WTC11 (cell line): ENCODE results near the gene ATMIN. TPM values are rescaled to one million over a fixed set of nuclear protein-coding genes. Genes with fewer than 3 reads are reported as not detected.

Experiments
- ATAC-seq: fragments of 200-7000 bp; cut with Tn5 transposase; 2 replicates; pipeline ENCODE4 v1.10.0; 2021; ENCODE audit warnings: mild to moderate bottlenecking, moderate library complexity
- CTCF ChIA-PET: fragments of 300-600 bp; sonication (Branson Sonifier 250); formaldehyde crosslinking; loops from one replicate; lab custom pipeline; 2021; ENCODE audit warnings: antibody characterized with exemption; lab: Charles Lee
- POLR2A ChIA-PET: fragments of 350-600 bp; sonication (Branson Sonifier 250); formaldehyde crosslinking; loops from one replicate; lab custom pipeline; 2021; ENCODE audit warnings: antibody characterized with exemption; lab: Charles Lee
- DNase-seq: peaks from one replicate; pipeline ENCODE4 v3.0.0; 2021; ENCODE audit warnings: low spot score
- H3K27ac Mint-ChIP-seq: 2 replicates; pipeline ENCODE4 v1.8.0; 2021; ENCODE audit warnings: mixed read lengths
- H3K27me3 Mint-ChIP-seq: 2 replicates; pipeline ENCODE4 v1.8.0; 2021; ENCODE audit warnings: low read depth, mild to moderate bottlenecking, moderate library complexity, mixed read lengths
- H3K36me3 Mint-ChIP-seq: 2 replicates; pipeline ENCODE4 v1.8.0; 2021; ENCODE audit warnings: mixed read lengths
- H3K4me1 Mint-ChIP-seq: 2 replicates; pipeline ENCODE4 v1.8.0; 2022; ENCODE audit warnings: mixed read lengths
- H3K4me3 Mint-ChIP-seq: 2 replicates; pipeline ENCODE4 v1.8.0; 2021; ENCODE audit warnings: mild to moderate bottlenecking, moderate library complexity, mixed read lengths
- H3K9me3 Mint-ChIP-seq: 2 replicates; pipeline ENCODE4 v1.8.0; 2021; ENCODE audit warnings: mixed read lengths
- ATF1 ChIP-seq: sonication (generic); formaldehyde crosslinking; IDR thresholded peaks from 2 replicates; pipeline ENCODE4 v1.8.1; 2023; ENCODE audit warnings: mild to moderate bottlenecking, moderate library complexity, missing genetic modification reagents
- ATF3 ChIP-seq: sonication (generic); formaldehyde crosslinking; conservative IDR thresholded peaks from 2 replicates; pipeline ENCODE4 v1.8.1; 2022; ENCODE audit warnings: mild to moderate bottlenecking, missing genetic modification reagents
- ATF6 ChIP-seq: sonication (generic); formaldehyde crosslinking; IDR thresholded peaks from 2 replicates; pipeline ENCODE4 v1.8.1; 2023; ENCODE audit warnings: mild to moderate bottlenecking, missing genetic modification reagents
- CREM ChIP-seq: sonication (generic); formaldehyde crosslinking; IDR thresholded peaks from 2 replicates; pipeline ENCODE4 v1.8.1; 2022; ENCODE audit warnings: mild to moderate bottlenecking, missing genetic modification reagents, moderate library complexity
- E2F4 ChIP-seq: sonication (generic); formaldehyde crosslinking; IDR thresholded peaks from 2 replicates; pipeline ENCODE4 v1.8.1; 2022; ENCODE audit warnings: low read depth, mild to moderate bottlenecking, moderate library complexity, missing genetic modification reagents, borderline replicate concordance
- EMX1 ChIP-seq: fragments of 250-450 bp; sonication (Bioruptor Pico); IDR thresholded peaks from 2 replicates; pipeline ENCODE4 v1.8.0; 2021; ENCODE audit warnings: mild to moderate bottlenecking
- ERG ChIP-seq: fragments of 250-450 bp; sonication (Bioruptor Pico); IDR thresholded peaks from 2 replicates; pipeline ENCODE4 v1.8.0; 2021; ENCODE audit warnings: mild to moderate bottlenecking
- FOXK1 ChIP-seq: sonication (generic); formaldehyde crosslinking; IDR thresholded peaks from 2 replicates; pipeline ENCODE4 v1.8.0; 2022; ENCODE audit warnings: mild to moderate bottlenecking, moderate library complexity, missing genetic modification reagents
- GRHL2 ChIP-seq: fragments of 250-450 bp; sonication (Bioruptor Pico); IDR thresholded peaks from 2 replicates; pipeline ENCODE4 v1.8.0; 2022; ENCODE audit warnings: mild to moderate bottlenecking, moderate library complexity; ENCODE audit not compliant: insufficient replicate concordance, severe bottlenecking
- HMGXB4 ChIP-seq: sonication (generic); formaldehyde crosslinking; IDR thresholded peaks from 2 replicates; pipeline ENCODE4 v1.8.1; 2023; ENCODE audit warnings: mild to moderate bottlenecking, moderate library complexity, missing genetic modification reagents
- MAX ChIP-seq: sonication (generic); formaldehyde crosslinking; IDR thresholded peaks from 2 replicates; pipeline ENCODE4 v1.8.0; 2022; ENCODE audit warnings: mild to moderate bottlenecking, missing genetic modification reagents
- NFATC4 ChIP-seq: fragments of 250-450 bp; sonication (Bioruptor Pico); IDR thresholded peaks from 2 replicates; pipeline ENCODE4 v1.9.0; 2021; ENCODE audit warnings: mild to moderate bottlenecking
- NFE2L1 ChIP-seq: sonication (generic); formaldehyde crosslinking; IDR thresholded peaks from 2 replicates; pipeline ENCODE4 v1.8.1; 2023; ENCODE audit warnings: missing genetic modification reagents
- OVOL2 ChIP-seq: fragments of 250-450 bp; sonication (Bioruptor Pico); IDR thresholded peaks from 2 replicates; pipeline ENCODE4 v1.9.0; 2021; ENCODE audit warnings: mild to moderate bottlenecking, borderline replicate concordance
- PRDM15 ChIP-seq: sonication (generic); formaldehyde crosslinking; IDR thresholded peaks from 2 replicates; pipeline ENCODE4 v1.8.0; 2022; ENCODE audit warnings: missing genetic modification reagents
- TCF7 ChIP-seq: sonication (generic); formaldehyde crosslinking; IDR thresholded peaks from 2 replicates; pipeline ENCODE4 v1.8.0; 2022; ENCODE audit warnings: mild to moderate bottlenecking, low read depth, missing genetic modification reagents, moderate library complexity
- TEAD4 ChIP-seq: sonication (generic); formaldehyde crosslinking; IDR thresholded peaks from 2 replicates; pipeline ENCODE4 v1.8.0; 2022; ENCODE audit warnings: mild to moderate bottlenecking, missing genetic modification reagents
- USF2 ChIP-seq: sonication (generic); formaldehyde crosslinking; IDR thresholded peaks from 2 replicates; pipeline ENCODE4 v1.8.1; 2023; ENCODE audit warnings: mild to moderate bottlenecking, missing genetic modification reagents, moderate library complexity
- ZBTB21 ChIP-seq: sonication (generic); formaldehyde crosslinking; IDR thresholded peaks from 2 replicates; pipeline ENCODE4 v1.8.1; 2023; ENCODE audit warnings: mild to moderate bottlenecking, missing genetic modification reagents, borderline replicate concordance
- ZNF232 ChIP-seq: sonication (generic); formaldehyde crosslinking; IDR thresholded peaks from 2 replicates; pipeline ENCODE4 v1.8.0; 2022; ENCODE audit warnings: mild to moderate bottlenecking, missing genetic modification reagents
- ZNF396 ChIP-seq: fragments of 250-450 bp; sonication (Bioruptor Pico); IDR thresholded peaks from 2 replicates; pipeline ENCODE4 v1.8.0; 2021; ENCODE audit warnings: mild to moderate bottlenecking, moderate library complexity, borderline replicate concordance
- ZSCAN18 ChIP-seq: fragments of 250-450 bp; sonication (Bioruptor Pico); IDR thresholded peaks from 2 replicates; pipeline ENCODE4 v2.1.2; 2022; ENCODE audit warnings: mild to moderate bottlenecking, moderate library complexity
- total RNA-seq: library from RNA; stranded (reverse); gene quantifications from 3 replicates; pipeline ENCODE4 v1.2.3, GENCODE V29; 2021

ATMIN gene
- total RNA-seq, 1 experiment from 2014 or later = 43.1 TPM

- TF ChIP-seq ATF6 (no peak), NFATC4 (CRISPR knock-in tag) (no peak), E2F4 (CRISPR knock-in tag) (no peak), FOXK1 (no peak), ZBTB21 (CRISPR knock-in tag) (no peak), NFE2L1 (CRISPR knock-in tag) (no peak), TEAD4 (CRISPR knock-in tag) (no peak), MAX (no peak), USF2 (CRISPR knock-in tag) (no peak)
Measured at GRCh38 chr16:81035398-81035974, at the start of gene ATMIN (continued).

- no peaks in the 10 kb centered on the region for H3K9me3 Mint-ChIP-seq
- no peak overlapping the region for H3K4me3 Mint-ChIP-seq
- ATAC-seq (no peak), DNase-seq (no peak)
- H3K4me1 Mint-ChIP-seq = peaks cover 46% of the 10 kb centered on the region
- CTCF ChIA-PET = interaction anchor here (1.0 to 2.7 kb wide), 5 partner anchors 10 to 63 kb away, joined by 3 to 10 read pairs (median 3); partner anchors contain the start of gene ATMIN
- POLR2A ChIA-PET = interaction anchor here (1.3 kb wide), 1 partner anchor 12 kb away, joined by 8 read pairs; no protein-coding TSS in a partner anchor
- H3K27ac Mint-ChIP-seq = 0 out of 2 replicates have a peak overlapping the region, but pooled peaks have one; percentile 5
- TF ChIP-seq OVOL2 (CRISPR knock-in tag) = no peak
- TF ChIP-seq ERG (CRISPR knock-in tag) = no peak
- TF ChIP-seq ZNF232 (CRISPR knock-in tag) = no peak
- TF ChIP-seq GRHL2 (CRISPR knock-in tag) = no peak
- no peak for TF ChIP-seq ZNF396 (CRISPR knock-in tag)
- no peak for TF ChIP-seq ZSCAN18
- TF ChIP-seq ATF1 (CRISPR knock-in tag) = no peak
- no peak for TF ChIP-seq TCF7 (CRISPR knock-in tag)
- no peak for TF ChIP-seq PRDM15
- no peak for TF ChIP-seq FOXK1
- no peak for TF ChIP-seq NFATC4 (CRISPR knock-in tag)
- TF ChIP-seq ATF3 (CRISPR knock-in tag) = no peak
- TF ChIP-seq HMGXB4 (CRISPR knock-in tag) = no peak
- TF ChIP-seq CREM (CRISPR knock-in tag) = no peak
- no peak for TF ChIP-seq EMX1 (CRISPR knock-in tag)
- H3K36me3 Mint-ChIP-seq = peaks cover 9% of the 10 kb centered on the region
- H3K27me3 Mint-ChIP-seq = peaks cover 20% of the 10 kb centered on the region
Measured at GRCh38 chr16:80986557-80986956, 49.1 kb upstream of the ATMIN start.
